HG03280 (cell line): Measurements from ENCODE around the gene FKBP6.
"Not testable (repeated sequence)": the region's sequence is repeated elsewhere in the genome, so short reads cannot be mapped to it uniquely, and the experiment has no call there.

ENCODE experiments used
- ATAC-seq: cut with Tn5 transposase; IDR thresholded peaks from one replicate; pipeline ENCODE4 v1.9.1; 2021; ENCODE audit warnings: mild to moderate bottlenecking, moderate library complexity; ENCODE audit not compliant: unreplicated experiment

The FKBP6 gene

DNA sequence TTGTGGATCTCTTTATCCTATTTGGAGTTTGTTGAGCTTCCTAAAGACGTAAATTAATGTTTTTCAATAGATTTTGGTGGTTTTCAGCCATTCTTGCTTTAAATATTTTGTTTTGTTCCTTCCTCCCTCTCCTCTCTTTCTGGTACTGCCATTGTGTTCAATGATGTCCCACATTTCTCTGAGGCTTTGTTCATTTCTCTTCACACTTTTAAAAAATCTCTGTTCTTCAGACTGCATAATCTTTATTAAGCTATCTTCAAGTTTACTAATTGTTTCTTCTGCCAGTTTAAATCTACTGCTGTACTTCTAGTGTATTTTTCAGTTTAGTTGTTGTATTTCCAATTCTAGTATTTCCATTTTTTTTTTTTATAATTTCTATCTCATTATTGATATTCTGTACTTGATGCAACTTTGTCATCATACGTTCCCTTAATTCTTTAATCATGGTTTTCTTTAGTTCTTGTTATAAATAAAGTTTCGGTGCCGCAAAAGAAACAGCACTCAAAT lies 60.0 kb downstream of the FKBP6 start:
- no peak for ATAC-seq

- ATAC-seq = no peak
Observed at GRCh38 chr7:73391396-73391795, 63.4 kb downstream of the FKBP6 start.

- no peak for ATAC-seq
Observed at GRCh38 chr7:73394422-73394821, 66.5 kb downstream of the FKBP6 start.

- ATAC-seq = no peak
Observed at GRCh38 chr7:73395538-73396503, 67.9 kb downstream of the FKBP6 start.

DNA sequence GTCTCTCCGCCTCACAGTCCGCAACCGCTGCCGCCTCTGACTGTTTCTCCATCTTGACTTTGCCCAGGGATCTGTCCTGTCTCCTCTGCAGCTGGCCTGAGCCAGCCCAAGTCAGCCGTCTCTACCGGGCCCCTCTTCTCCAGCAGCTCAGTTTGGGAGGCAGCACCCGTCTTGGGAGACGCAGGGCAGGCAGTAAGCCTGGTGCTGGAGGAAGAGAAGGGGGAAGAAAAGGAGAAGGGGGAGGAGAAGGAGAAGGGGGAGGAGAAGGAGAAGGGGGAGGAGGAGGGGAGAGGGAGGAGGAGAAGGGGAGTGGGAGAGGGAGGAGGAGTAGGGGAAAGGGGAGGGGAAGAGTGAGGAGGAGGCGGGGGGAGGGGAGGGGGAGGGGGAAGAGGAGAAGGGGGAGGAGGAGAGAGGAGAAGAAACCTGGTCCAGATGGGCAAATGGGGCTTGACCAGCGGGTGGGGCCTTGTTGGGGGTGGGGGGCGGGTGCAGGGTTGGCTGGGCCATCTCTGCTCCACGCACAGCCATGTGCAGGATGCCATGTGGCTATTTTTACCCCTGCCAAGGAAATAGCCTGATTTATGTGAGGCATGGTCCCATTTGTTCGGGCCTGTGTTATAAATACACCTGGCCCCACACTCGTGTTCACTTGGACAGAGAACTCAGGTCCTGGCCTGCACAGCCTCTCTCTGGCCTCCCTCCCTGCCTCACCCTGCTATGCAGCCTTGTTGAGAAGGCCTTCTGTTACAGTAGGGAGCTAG lies 69.7 kb downstream of the FKBP6 start:
- no peak for ATAC-seq

- ATAC-seq = not testable (repeated sequence)
Observed at GRCh38 chr7:73399185-73400050, 71.5 kb downstream of the FKBP6 start.

DNA sequence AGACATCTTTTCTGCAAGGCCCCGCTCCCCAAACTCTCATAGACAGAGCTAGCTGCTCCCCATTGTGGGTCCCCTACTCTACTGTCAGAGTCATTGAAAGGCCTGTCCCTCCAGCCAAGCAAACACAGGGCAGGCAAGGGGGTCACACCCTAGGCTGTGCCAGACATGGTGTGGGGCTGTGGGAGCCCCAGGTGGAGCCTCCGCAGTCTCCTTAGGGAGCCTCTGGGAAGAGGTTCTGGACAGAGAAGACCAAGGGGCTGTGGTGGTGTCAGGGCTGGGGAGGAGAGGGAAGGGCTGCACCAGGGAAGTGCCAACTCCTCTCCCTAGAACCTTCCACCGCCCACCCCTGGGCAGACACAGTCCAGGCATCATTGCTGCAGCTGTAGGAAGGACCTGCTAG lies 76.9 kb downstream of the FKBP6 start:
- ATAC-seq = not testable (repeated sequence)
